Left lung (tissue), 10 donors: ENCODE data around the gene TMEM100. TPM values are rescaled to one million over a fixed set of nuclear protein-coding genes. Genes with fewer than 3 reads are reported as not detected.

Experiments used
- ATAC-seq: fragments of 200-7000 bp; cut with Tn5 transposase; one replicate; pipeline ENCODE4 v1.9.1; 2020; ENCODE audit warnings: moderate library complexity
- DNase-seq, 4 donors: peaks; one replicate each; pipeline ENCODE4 v3.0.0-alpha.2; 2013 to 2020
- H3K27ac ChIP-seq, 2 donors: fragments of 200-600 bp; sonication (generic) in 1 of 2; one replicate each; pipeline versions ENCODE4 v1.5.0 to v1.8.0; 2020 to 2021
- H3K27me3 ChIP-seq, 2 donors: fragments of 200-600 bp; sonication (generic) in 1 of 2; one replicate each; pipeline versions ENCODE4 v1.5.0 to v1.8.0; 2020 to 2021
- H3K36me3 ChIP-seq, 2 donors: fragments of 200-600 bp; sonication (generic) in 1 of 2; one replicate each; pipeline versions ENCODE4 v1.5.0 to v1.8.0; 2020 to 2021
- H3K4me1 ChIP-seq, 2 donors: fragments of 200-600 bp; one replicate each; pipeline ENCODE4 v1.8.0; 2021
- H3K4me3 ChIP-seq, 2 donors: fragments of 200-600 bp; sonication (generic) in 1 of 2; one replicate each; pipeline versions ENCODE4 v1.5.0 to v1.8.0; 2020 to 2021; ENCODE audit warnings: mild to moderate bottlenecking in 1 of 2
- H3K9me3 ChIP-seq, 2 donors: fragments of 200-600 bp; sonication (generic) in 1 of 2; one replicate each; pipeline versions ENCODE4 v1.5.0 to v1.8.0; 2020 to 2021
- CTCF ChIP-seq, 2 donors: fragments of 200-600 bp; sonication (generic) in 1 of 2; IDR thresholded peaks; one replicate each; pipeline versions ENCODE4 v1.5.0 to v1.8.0; 2021; ENCODE audit warnings: antibody characterized with exemption in 2 of 2
- intact Hi-C, 2 donors: fragments of 100-400 bp; cut with DNase I; formaldehyde crosslinking; loops; one replicate each; pipeline versions ENCODE4 v1.11.2 to v1.14.2; 2022
- polyA plus RNA-seq, 6 donors: library from polyadenylated mRNA; unstranded; fragments of 120-200 nt; gene quantifications; one replicate each; pipeline ENCODE4 v1.2.1, GENCODE V29; 2013; ENCODE audit not compliant: insufficient read length in 6 of 6
- total RNA-seq, 2 donors: library from RNA; stranded (reverse); fragmentation: NEBNext Ultra II Directional; extraction: Animal tissue kit (Norgen Biotek cat#: 25700); gene quantifications; one replicate each; pipeline ENCODE4 v1.2.1, GENCODE V29; 2021
- donor health status: DM: no; HTN: yes; CAD: no.
- donor health status: DM: no; HTN: no; CAD: no.

TMEM100 gene
- total and polyA plus RNA-seq, 8 donors, result 18.6 to 164 (median 37.0) TPM

- Histone ChIP-seq H3K4me3 (no peak overlapping the region), H3K4me1 (no peaks in the 10 kb centered on the region), H3K36me3 (no peaks in the 10 kb centered on the region), H3K27ac (no peak overlapping the region), H3K27me3 (no peaks in the 10 kb centered on the region), H3K9me3 (no peaks in the 10 kb centered on the region)
- no peak for DNase-seq
- no peak for ATAC-seq
- no peak for TF ChIP-seq CTCF (IDR thresholded peaks at IDR 0.05)
- intact Hi-C loops, result no loop called here
Observed at GRCh38 chr17:55740511-55741355, 18.1 kb upstream of the TMEM100 start.

- no peaks in the 10 kb centered on the region for H3K9me3 ChIP-seq
- H3K27me3 ChIP-seq, result no peaks in the 10 kb centered on the region
- H3K36me3 ChIP-seq, result no peaks in the 10 kb centered on the region
- no peak for DNase-seq
- no peak overlapping the region for H3K4me3 ChIP-seq
- no peak for TF ChIP-seq CTCF (IDR thresholded peaks at IDR 0.05)
- H3K4me1 ChIP-seq, result peaks cover 0 to 10% of the 10 kb centered on the region in 2 donors
- ATAC-seq, result no peak
- intact Hi-C loops, result no loop called here
- no peak overlapping the region for H3K27ac ChIP-seq
Observed at GRCh38 chr17:55737976-55738501, 15.4 kb upstream of the TMEM100 start.

GRCh38 chr17:55735731-55736405 lies 13.2 kb upstream of the TMEM100 start:
- H3K9me3 ChIP-seq, result no peaks in the 10 kb centered on the region
- H3K36me3 ChIP-seq, result no peaks in the 10 kb centered on the region
- H3K4me1 ChIP-seq, result peaks cover 0 to 15% of the 10 kb centered on the region in 2 donors
- ATAC-seq (peak; percentile 65), DNase-seq (peak in 1 of 4 donors; percentile 49)
- peak; percentile 54 to 57 for TF ChIP-seq CTCF (IDR thresholded peaks at IDR 0.05)
- no peaks in the 10 kb centered on the region for H3K27me3 ChIP-seq
- intact Hi-C loops, result no loop called here
- no peak overlapping the region for H3K27ac ChIP-seq
- H3K4me3 ChIP-seq, result no peak overlapping the region

GRCh38 chr17:55734128-55734781 lies 11.6 kb upstream of the TMEM100 start:
- Histone ChIP-seq H3K4me3 (no peak overlapping the region), H3K36me3 (no peaks in the 10 kb centered on the region), H3K9me3 (no peaks in the 10 kb centered on the region), H3K27ac (peak overlapping the region in 1 of 2 donors; percentile 34), H3K27me3 (no peaks in the 10 kb centered on the region), H3K4me1 (peaks cover 0 to 15% of the 10 kb centered on the region in 2 donors)
- DNase-seq (no peak), ATAC-seq (no peak)
- TF ChIP-seq CTCF (IDR thresholded peaks at IDR 0.05), result no peak
- intact Hi-C loops, result no loop called here
